Neural progenitor cell (in vitro differentiated cells): ENCODE measurements around the gene DIPK1B. TPM values are rescaled to one million over a fixed set of nuclear protein-coding genes. Genes with fewer than 3 reads are reported as not detected.

Source experiments
- DNase-seq: peaks from one replicate; pipeline ENCODE4 v3.0.0-alpha.2; 2016; ENCODE audit warnings: low spot score
- H2AFZ ChIP-seq: fragments of 200-600 bp; sonication (generic); replicated peaks from 2 replicates; pipeline ENCODE4 v1.6.1; 2016; ENCODE audit warnings: antibody characterized with exemption
- H3F3A ChIP-seq: fragments of 200-600 bp; sonication (generic); 2 replicates; pipeline ENCODE4 v1.6.1; 2016; ENCODE audit warnings: antibody characterized with exemption, low read depth
- H3K27ac ChIP-seq: fragments of 200-600 bp; sonication (generic); 2 replicates; pipeline ENCODE4 v1.5.1; 2016; ENCODE audit warnings: mild to moderate bottlenecking
- H3K27me3 ChIP-seq: fragments of 200-600 bp; sonication (generic); 2 replicates; pipeline ENCODE4 v1.6.1; 2016; ENCODE audit warnings: mild to moderate bottlenecking, moderate library complexity
- H3K36me3 ChIP-seq: fragments of 200-600 bp; sonication (generic); 2 replicates; pipeline ENCODE4 v1.5.1; 2016
- H3K4me1 ChIP-seq: fragments of 200-600 bp; sonication (generic); 2 replicates; pipeline ENCODE4 v1.6.1; 2016; ENCODE audit warnings: mixed run types
- H3K4me2 ChIP-seq: fragments of 200-600 bp; sonication (generic); 2 replicates; pipeline ENCODE4 v1.6.1; 2016
- H3K4me3 ChIP-seq: fragments of 200-600 bp; sonication (generic); 2 replicates; pipeline ENCODE4 v1.5.1; 2016
- H3K79me2 ChIP-seq: fragments of 200-600 bp; sonication (generic); 2 replicates; pipeline ENCODE4 v1.6.1; 2016; ENCODE audit warnings: low read depth
- H3K9ac ChIP-seq: fragments of 200-600 bp; sonication (generic); 2 replicates; pipeline ENCODE4 v1.6.1; 2016
- H3K9me3 ChIP-seq: fragments of 200-600 bp; sonication (generic); 2 replicates; pipeline ENCODE4 v1.5.1; 2016; ENCODE audit warnings: low read depth
- H4K20me1 ChIP-seq: fragments of 200-600 bp; sonication (generic); 2 replicates; pipeline ENCODE4 v1.6.1; 2016; ENCODE audit warnings: low read depth
- H3K27ac Mint-ChIP-seq: 3 replicates; pipeline ENCODE4 v1.8.0; 2021; ENCODE audit warnings: mixed read lengths
- H3K27me3 Mint-ChIP-seq: 2 replicates; pipeline ENCODE4 v1.8.0; 2022; ENCODE audit warnings: low read depth, mild to moderate bottlenecking, inconsistent platforms, moderate library complexity, mixed read lengths; ENCODE audit not compliant: insufficient read depth
- H3K36me3 Mint-ChIP-seq: 3 replicates; pipeline ENCODE4 v1.8.0; 2021; ENCODE audit warnings: mixed read lengths
- H3K4me1 Mint-ChIP-seq: 3 replicates; pipeline ENCODE4 v1.8.0; 2021; ENCODE audit warnings: mixed read lengths
- H3K4me3 Mint-ChIP-seq: 3 replicates; pipeline ENCODE4 v1.8.0; 2021; ENCODE audit warnings: mild to moderate bottlenecking, moderate library complexity, mixed read lengths
- H3K9me3 Mint-ChIP-seq: 3 replicates; pipeline ENCODE4 v1.8.0; 2020; ENCODE audit warnings: mixed read lengths
- CTCF ChIP-seq: fragments of 200-600 bp; sonication (generic); IDR thresholded peaks from 2 replicates; pipeline ENCODE4 v1.5.1; 2017; ENCODE audit warnings: antibody characterized with exemption, mild to moderate bottlenecking
- EZH2 ChIP-seq: fragments of 200-600 bp; sonication (generic); IDR thresholded peaks from 2 replicates; pipeline ENCODE4 v1.6.1; 2017; ENCODE audit warnings: antibody characterized with exemption, mild to moderate bottlenecking, moderate library complexity
- EZH2phosphoT487 ChIP-seq: fragments of 200-600 bp; sonication (generic); IDR thresholded peaks from 2 replicates; pipeline ENCODE4 v1.6.1; 2017; ENCODE audit warnings: antibody characterized with exemption
- total RNA-seq: library from RNA; depleted of rRNA; stranded (reverse); fragments of >200 nt; gene quantifications from 2 replicates; pipeline ENCODE4 v1.2.3, GENCODE V29; 2015; ENCODE audit warnings: low replicate concordance

DIPK1B gene
- total RNA-seq, 1 donor from 2014 or later, result 11.8 TPM

- Histone ChIP-seq H3K36me3 (no peaks in the 10 kb centered on the region), H3K27me3 (no peaks in the 10 kb centered on the region), H3K27ac (no peak overlapping the region), H3K4me1 (no peaks in the 10 kb centered on the region), H3K9ac (no peak overlapping the region), H3K9me3 (no peaks in the 10 kb centered on the region), H3K4me2 (no peak overlapping the region), H3K4me3 (no peak overlapping the region), H3F3A (no peaks in the 10 kb centered on the region), H4K20me1 (no peaks in the 10 kb centered on the region), H3K79me2 (no peaks in the 10 kb centered on the region), H2AFZ (no peak overlapping the region)
- TF ChIP-seq EZH2 (no peak), CTCF (no peak), EZH2phosphoT487 (no peak)
- H3K4me1 Mint-ChIP-seq, result peaks cover 7% of the 10 kb centered on the region
- no peak for DNase-seq
- peaks cover 5% of the 10 kb centered on the region for H3K27me3 Mint-ChIP-seq
- no peak overlapping the region for H3K27ac Mint-ChIP-seq
- H3K4me3 Mint-ChIP-seq, result no peak overlapping the region
- no peaks in the 10 kb centered on the region for H3K36me3 Mint-ChIP-seq
- no peaks in the 10 kb centered on the region for H3K9me3 Mint-ChIP-seq
Observed at GRCh38 chr9:136676297-136676794, 36.0 kb upstream of the DIPK1B start.

DNA sequence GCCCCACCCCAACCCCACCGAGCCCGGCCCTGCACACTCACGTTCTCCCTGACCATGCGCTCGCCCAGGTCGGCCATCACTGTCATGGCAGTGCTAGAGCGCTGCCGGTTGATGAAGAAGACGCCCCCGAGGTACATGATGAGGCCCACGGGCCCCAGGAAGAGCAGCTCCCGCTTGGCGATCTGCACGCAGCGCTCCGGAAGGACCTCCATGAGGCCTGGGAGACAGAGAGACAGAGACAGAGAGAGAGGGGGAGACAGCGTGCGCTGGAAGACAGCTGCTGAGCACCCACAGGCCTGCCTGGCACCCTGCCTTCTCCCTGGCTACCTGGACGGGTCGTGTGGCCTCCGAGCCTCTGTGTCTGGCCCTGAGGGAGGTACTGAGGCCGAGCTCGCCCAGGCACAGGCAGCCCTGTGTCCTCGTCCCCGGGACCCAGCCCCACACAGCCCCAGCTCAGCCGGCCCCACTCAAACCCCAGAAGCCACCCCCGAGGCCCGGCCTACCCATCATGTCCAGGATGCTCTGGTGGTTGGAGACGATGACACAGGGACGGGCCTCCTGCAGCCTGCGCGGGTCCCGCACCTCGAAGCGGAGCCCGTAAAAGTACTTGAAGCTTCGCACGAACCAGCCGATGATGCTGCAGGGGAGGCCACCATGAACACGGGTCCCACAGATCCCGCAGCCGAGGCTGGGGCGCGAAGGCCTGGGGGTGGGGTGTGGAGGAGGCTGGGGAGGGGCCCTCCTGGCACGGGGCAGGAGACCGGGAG is 35.3 kb upstream of the DIPK1B start:
- no peak overlapping the region for H3K27ac ChIP-seq
- no peaks in the 10 kb centered on the region for H4K20me1 ChIP-seq
- TF ChIP-seq CTCF (no peak), EZH2 (no peak), EZH2phosphoT487 (no peak)
- no peak overlapping the region for H3K4me2 ChIP-seq
- H3K4me3 ChIP-seq, result no peak overlapping the region
- Mint-ChIP-seq H3K4me3 (no peak overlapping the region), H3K36me3 (no peaks in the 10 kb centered on the region), H3K9me3 (no peaks in the 10 kb centered on the region), H3K27me3 (peaks cover 5% of the 10 kb centered on the region), H3K4me1 (peaks cover 8% of the 10 kb centered on the region), H3K27ac (no peak overlapping the region)
- DNase-seq, result no peak
- no peaks in the 10 kb centered on the region for H3K4me1 ChIP-seq
- H3K36me3 ChIP-seq, result no peaks in the 10 kb centered on the region
- H2AFZ ChIP-seq, result no peak overlapping the region
- no peak overlapping the region for H3K9ac ChIP-seq
- H3K27me3 ChIP-seq, result no peaks in the 10 kb centered on the region
- H3K79me2 ChIP-seq, result no peaks in the 10 kb centered on the region
- H3F3A ChIP-seq, result no peaks in the 10 kb centered on the region
- no peaks in the 10 kb centered on the region for H3K9me3 ChIP-seq

DNA sequence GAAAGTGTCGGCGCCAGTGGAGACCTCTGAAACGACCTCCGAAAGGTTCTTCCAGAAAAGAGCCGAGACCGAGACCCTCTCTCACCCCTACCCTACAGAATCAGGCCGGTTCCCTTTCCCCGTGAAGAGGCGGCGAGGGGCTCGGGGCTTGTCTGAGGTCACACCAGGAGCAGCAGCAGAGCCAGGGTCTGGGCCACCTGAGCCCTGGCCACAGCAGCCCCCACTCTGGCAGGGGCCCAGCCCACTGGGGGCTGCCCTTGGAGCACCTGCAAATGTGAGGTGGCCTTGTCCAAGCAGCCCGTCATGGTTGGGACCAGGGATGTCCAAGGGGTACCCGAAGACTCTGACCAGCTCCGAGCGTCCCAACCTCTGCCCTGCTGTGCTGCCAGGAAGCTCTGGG is 34.3 kb upstream of the DIPK1B start:
- no peaks in the 10 kb centered on the region for H3K79me2 ChIP-seq
- DNase-seq, result no peak
- H3K9me3 ChIP-seq, result no peaks in the 10 kb centered on the region
- H3K27ac ChIP-seq, result no peak overlapping the region
- H3K4me3 Mint-ChIP-seq, result no peak overlapping the region
- no peak overlapping the region for H3K4me3 ChIP-seq
- H3K4me1 Mint-ChIP-seq, result peaks cover 8% of the 10 kb centered on the region
- H3K4me1 ChIP-seq, result no peaks in the 10 kb centered on the region
- H3K36me3 Mint-ChIP-seq, result no peaks in the 10 kb centered on the region
- H3K27ac Mint-ChIP-seq, result no peak overlapping the region
- no peaks in the 10 kb centered on the region for H4K20me1 ChIP-seq
- no peak overlapping the region for H2AFZ ChIP-seq
- no peaks in the 10 kb centered on the region for H3K36me3 ChIP-seq
- peaks cover 5% of the 10 kb centered on the region for H3K27me3 Mint-ChIP-seq
- no peak overlapping the region for H3K9ac ChIP-seq
- H3K27me3 ChIP-seq, result no peaks in the 10 kb centered on the region
- no peaks in the 10 kb centered on the region for H3F3A ChIP-seq
- no peaks in the 10 kb centered on the region for H3K9me3 Mint-ChIP-seq
- no peak for TF ChIP-seq EZH2phosphoT487
- no peak for TF ChIP-seq EZH2
- TF ChIP-seq CTCF, result no peak
- H3K4me2 ChIP-seq, result no peak overlapping the region
